ENCODE results near the gene NR4A3. TPM values are rescaled to one million over a fixed set of nuclear protein-coding genes. Genes with fewer than 3 reads are reported as not detected.

The NR4A3 gene
- total RNA-seq, 1 experiment from 2014 or later = 0.24 TPM

- H2BK5ac ChIP-seq (ENCODE audit: insufficient read length, low read length) = peak overlapping the region; percentile 75
- no peak overlapping the region for H3K4ac ChIP-seq (ENCODE audit: low read depth, low read length)
- no peak overlapping the region for H3K18ac ChIP-seq (ENCODE audit: insufficient read length, low read depth, low read length)
- H4K8ac ChIP-seq (replicated peaks; ENCODE audit: insufficient read length, low read depth, low read length) = no peak overlapping the region
- peaks cover under 1 to 3% of the 10 kb centered on the region in 2 experiments; a peak in 2 of 5 replicates for H3K9me3 Mint-ChIP-seq
- peak overlapping the region; percentile 21 to 31; a peak in 4 of 5 replicates for H3K4me3 Mint-ChIP-seq
- no peaks in the 10 kb centered on the region for H4K20me1 ChIP-seq (ENCODE audit: control insufficient read depth, insufficient read depth, insufficient read length)
- H3K79me1 ChIP-seq (ENCODE audit: insufficient read depth, low read depth, low read length, poor library complexity, severe bottlenecking) = no peaks in the 10 kb centered on the region
- no peaks in the 10 kb centered on the region for H3K9me3 ChIP-seq (ENCODE audit: control insufficient read depth, low read depth, low read length)
- no peak overlapping the region for H2BK20ac ChIP-seq (ENCODE audit: low read depth, low read length, poor library complexity, severe bottlenecking)
- peak overlapping the region; percentile 31 for H3K9ac ChIP-seq (ENCODE audit: extremely low read depth, insufficient read length, low read length)
- H2BK120ac ChIP-seq (ENCODE audit: low read depth, low read length, poor library complexity, severe bottlenecking) = no peak overlapping the region
- peaks cover 0 to 4% (median 0%) of the 10 kb centered on the region in 3 experiments; a peak in 1 of 7 replicates for H3K36me3 Mint-ChIP-seq (ENCODE audit: insufficient read depth in 1 of 3, low read depth in 3 of 3)
- no peaks in the 10 kb centered on the region for H3K23me2 ChIP-seq (ENCODE audit: insufficient read length, low read depth, low read length, poor library complexity, severe bottlenecking)
- peak overlapping the region; percentile 88 for H3T11ph ChIP-seq (ENCODE audit: low read length)
- peaks cover 37 to 42% of the 10 kb centered on the region in 2 experiments for H3K4me1 Mint-ChIP-seq
- no peak overlapping the region for H2BK15ac ChIP-seq (ENCODE audit: low read depth, low read length)
- TF ChIP-seq CTCF (conservative IDR thresholded peaks at IDR 0.05) = no peak
- no peak overlapping the region for H4K5ac ChIP-seq (ENCODE audit: insufficient read length, low read depth, low read length)
- H3K23ac ChIP-seq (ENCODE audit: insufficient read length, low read depth, low read length) = no peak overlapping the region
- H2AFZ ChIP-seq (ENCODE audit: low read length) = peak overlapping the region; percentile 42
- H3K27ac ChIP-seq (ENCODE audit: insufficient read length, low read depth, low read length) = peak overlapping the region; percentile 65
- peaks cover 14% of the 10 kb centered on the region for H3K4me1 ChIP-seq (ENCODE audit: insufficient read depth, low read length)
- no peaks in the 10 kb centered on the region; the same call in 1 of the 2 replicates for H3K27me3 Mint-ChIP-seq (ENCODE audit: low read depth)
- no CpG with 5 or more reads among the region's 1 CpG for WGBS (ENCODE audit: extremely low coverage, insufficient read length, low lambda C conversion rate)
- H3K14ac ChIP-seq (ENCODE audit: insufficient read depth, low read length) = peak overlapping the region; percentile 93
- H3K27me3 ChIP-seq (ENCODE audit: insufficient read depth, low read length) = no peaks in the 10 kb centered on the region
- H3K27ac Mint-ChIP-seq = peak overlapping the region; percentile 90 to 97 (median 97)
- H3K79me2 ChIP-seq (ENCODE audit: insufficient read depth, low read length) = no peaks in the 10 kb centered on the region
- H4K91ac ChIP-seq (ENCODE audit: insufficient read length, low read depth, low read length) = no peak overlapping the region
- H3K56ac ChIP-seq (ENCODE audit: insufficient read length, low read depth, low read length) = no peak overlapping the region
- H2AK5ac ChIP-seq (ENCODE audit: insufficient read length, low read length) = peak overlapping the region; percentile 41
- H3K4me2 ChIP-seq (ENCODE audit: insufficient read depth, insufficient read length, low read length) = peak overlapping the region; percentile 80
- H2BK12ac ChIP-seq (ENCODE audit: insufficient read length, low read depth, low read length) = no peak overlapping the region
- DNase-seq = peak; percentile 33
These were observed 36.6 kb upstream of the NR4A3 start for GRCh38 chr9:99785010-99785590.

All from H9 (cell line).